DND-41 (cell line): Measurements from ENCODE around the gene IL15.

ENCODE experiments used
- ATAC-seq: fragments of 200-7000 bp; cut with Tn5 transposase; 3 replicates; pipeline ENCODE4 v1.9.1; 2021; ENCODE audit warnings: low read depth; ENCODE audit not compliant: insufficient read depth
- DNase-seq: peaks from one replicate; pipeline ENCODE4 v3.0.0-alpha.2; 2020
- H2AFZ ChIP-seq: 2 replicates; pipeline ENCODE4 v1.6.0; 2012; ENCODE audit warnings: low read depth, low read length
- H3K27ac ChIP-seq: 2 replicates; pipeline ENCODE4 v1.5.1; 2012; ENCODE audit warnings: low read length, inconsistent platforms
- H3K27me3 ChIP-seq: fragments of 200-600 bp; sonication (generic); 2 replicates; pipeline ENCODE4 v1.6.0; 2012; ENCODE audit warnings: low read length, mild to moderate bottlenecking, inconsistent platforms; ENCODE audit not compliant: insufficient read depth, poor library complexity
- H3K36me3 ChIP-seq: 2 replicates; pipeline ENCODE4 v1.5.1; 2012; ENCODE audit warnings: low read length, inconsistent platforms; ENCODE audit not compliant: insufficient read depth
- H3K4me1 ChIP-seq: 2 replicates; pipeline ENCODE4 v1.5.1; 2012; ENCODE audit warnings: mild to moderate bottlenecking, low read length; ENCODE audit not compliant: insufficient read depth
- H3K4me2 ChIP-seq: 2 replicates; pipeline ENCODE4 v1.6.0; 2012; ENCODE audit warnings: mild to moderate bottlenecking, moderate library complexity, low read length, inconsistent platforms; ENCODE audit not compliant: insufficient read depth
- H3K4me3 ChIP-seq, 2 experiments: fragments of 200-600 bp in 1 of 2; shearing (Covaris generic) in 1 of 2; 2 replicates each; pipeline ENCODE4 v1.5.1; 2012 to 2016; ENCODE audit warnings: inconsistent platforms in 2 of 2, low read length in 2 of 2, mild to moderate bottlenecking in 2 of 2, low read depth in 1 of 2, moderate library complexity in 1 of 2
- H3K79me2 ChIP-seq: 2 replicates; pipeline ENCODE4 v1.6.0; 2012; ENCODE audit warnings: low read length, inconsistent platforms; ENCODE audit not compliant: insufficient read depth
- H3K9ac ChIP-seq: 2 replicates; pipeline ENCODE4 v1.6.0; 2012; ENCODE audit warnings: low read depth, mild to moderate bottlenecking, inconsistent platforms, low read length, moderate library complexity
- H3K9me3 ChIP-seq: 2 replicates; pipeline ENCODE4 v1.5.1; 2012; ENCODE audit warnings: low read length, moderate library complexity, mild to moderate bottlenecking, inconsistent platforms; ENCODE audit not compliant: insufficient read depth, severe bottlenecking
- H4K20me1 ChIP-seq: 2 replicates; pipeline ENCODE4 v1.6.0; 2012; ENCODE audit warnings: low read length; ENCODE audit not compliant: insufficient read depth
- EZH2 ChIP-seq: IDR thresholded peaks from 3 replicates; pipeline ENCODE4 v1.6.1; 2012; ENCODE audit warnings: borderline replicate concordance, low read depth, mild to moderate bottlenecking, moderate library complexity, low read length, inconsistent platforms; ENCODE audit not compliant: severe bottlenecking
- TF ChIP-seq, protein P1 (sequence below): IDR thresholded peaks from 2 replicates; pipeline ENCODE4 v1.5.1; 2012; ENCODE audit warnings: borderline replicate concordance, low read length, moderate library complexity, mild to moderate bottlenecking; ENCODE audit not compliant: poor library complexity, severe bottlenecking; ENCODE audit errors: extremely low read depth

IL15 gene

GRCh38 chr4:141719585-141719984 is 83.2 kb downstream of the IL15 start:
- H4K20me1 ChIP-seq, result no peaks in the 10 kb centered on the region
- no peak overlapping the region for H3K4me2 ChIP-seq

GRCh38 chr4:141721174-141721573 is 84.8 kb downstream of the IL15 start:
- no peak for DNase-seq
- Histone ChIP-seq H3K4me3 (no peak overlapping the region), H3K9ac (no peak overlapping the region), H3K27ac (no peak overlapping the region), H4K20me1 (no peaks in the 10 kb centered on the region), H3K36me3 (no peaks in the 10 kb centered on the region), H3K79me2 (no peaks in the 10 kb centered on the region), H3K9me3 (no peaks in the 10 kb centered on the region), H3K4me1 (no peaks in the 10 kb centered on the region), H3K4me2 (no peak overlapping the region), H2AFZ (no peak overlapping the region), H3K27me3 (no peaks in the 10 kb centered on the region)
- no peak for TF ChIP-seq EZH2
- TF ChIP-seq, protein P1, sequence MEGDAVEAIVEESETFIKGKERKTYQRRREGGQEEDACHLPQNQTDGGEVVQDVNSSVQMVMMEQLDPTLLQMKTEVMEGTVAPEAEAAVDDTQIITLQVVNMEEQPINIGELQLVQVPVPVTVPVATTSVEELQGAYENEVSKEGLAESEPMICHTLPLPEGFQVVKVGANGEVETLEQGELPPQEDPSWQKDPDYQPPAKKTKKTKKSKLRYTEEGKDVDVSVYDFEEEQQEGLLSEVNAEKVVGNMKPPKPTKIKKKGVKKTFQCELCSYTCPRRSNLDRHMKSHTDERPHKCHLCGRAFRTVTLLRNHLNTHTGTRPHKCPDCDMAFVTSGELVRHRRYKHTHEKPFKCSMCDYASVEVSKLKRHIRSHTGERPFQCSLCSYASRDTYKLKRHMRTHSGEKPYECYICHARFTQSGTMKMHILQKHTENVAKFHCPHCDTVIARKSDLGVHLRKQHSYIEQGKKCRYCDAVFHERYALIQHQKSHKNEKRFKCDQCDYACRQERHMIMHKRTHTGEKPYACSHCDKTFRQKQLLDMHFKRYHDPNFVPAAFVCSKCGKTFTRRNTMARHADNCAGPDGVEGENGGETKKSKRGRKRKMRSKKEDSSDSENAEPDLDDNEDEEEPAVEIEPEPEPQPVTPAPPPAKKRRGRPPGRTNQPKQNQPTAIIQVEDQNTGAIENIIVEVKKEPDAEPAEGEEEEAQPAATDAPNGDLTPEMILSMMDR, result no peak
- no peak for ATAC-seq

More at GRCh38 chr4:141719585-141719984, 83.2 kb downstream of the IL15 start:
- Histone ChIP-seq H3K27me3 (no peaks in the 10 kb centered on the region), H3K27ac (no peak overlapping the region), H3K9me3 (no peaks in the 10 kb centered on the region), H3K9ac (no peak overlapping the region), H3K4me1 (no peaks in the 10 kb centered on the region), H3K79me2 (no peaks in the 10 kb centered on the region), H3K4me3 (no peak overlapping the region), H3K36me3 (no peaks in the 10 kb centered on the region), H2AFZ (no peak overlapping the region)
- ATAC-seq (no peak), DNase-seq (no peak)
- TF ChIP-seq, protein P1, result no peak
- no peak for TF ChIP-seq EZH2

DNA sequence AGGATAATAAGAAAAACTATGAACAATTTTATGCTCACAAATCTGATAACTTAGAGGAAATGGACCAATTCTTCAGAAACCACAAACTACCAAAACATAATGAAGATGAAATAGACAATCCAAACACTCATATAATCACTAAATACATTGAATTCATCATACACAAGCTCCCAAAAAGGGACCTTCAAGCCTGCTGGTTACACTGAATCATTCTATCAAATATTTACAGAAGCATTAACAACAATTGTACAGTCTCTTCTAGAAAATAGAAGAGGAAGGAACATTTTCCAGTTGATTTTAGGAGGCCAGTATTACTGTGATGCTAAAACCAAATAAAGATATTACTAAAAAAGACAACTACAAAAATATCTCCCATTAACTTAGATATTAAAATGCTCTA is 88.3 kb downstream of the IL15 start:
- Histone ChIP-seq H3K27me3 (no peaks in the 10 kb centered on the region), H3K9me3 (no peaks in the 10 kb centered on the region), H3K4me2 (no peak overlapping the region), H3K9ac (no peak overlapping the region), H3K4me3 (no peak overlapping the region), H3K79me2 (no peaks in the 10 kb centered on the region), H3K4me1 (no peaks in the 10 kb centered on the region), H2AFZ (no peak overlapping the region), H3K36me3 (no peaks in the 10 kb centered on the region), H4K20me1 (no peaks in the 10 kb centered on the region), H3K27ac (no peak overlapping the region)
- ATAC-seq (no peak), DNase-seq (no peak)
- no peak for TF ChIP-seq EZH2
- TF ChIP-seq, protein P1, result no peak

DNA sequence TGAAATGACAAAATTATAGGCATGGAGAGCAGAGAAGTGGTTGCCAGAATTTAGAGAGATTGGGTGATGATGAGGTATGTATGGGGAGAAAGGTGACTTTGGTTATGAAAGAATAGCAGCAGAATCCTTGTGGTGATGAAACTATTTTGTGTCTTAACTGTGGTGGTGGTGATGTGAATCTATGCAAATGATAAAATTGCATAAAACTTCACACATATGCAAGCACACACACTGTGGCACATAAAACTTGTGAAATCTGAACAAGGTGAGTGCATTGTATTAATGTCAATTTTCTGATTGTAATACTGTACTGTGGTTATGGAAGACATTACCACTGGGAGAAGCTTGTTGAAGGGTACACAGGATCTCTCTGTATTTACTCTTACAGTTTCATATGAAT is 91.0 kb downstream of the IL15 start:
- ATAC-seq (no peak), DNase-seq (no peak)
- Histone ChIP-seq H3K79me2 (no peaks in the 10 kb centered on the region), H3K27me3 (no peaks in the 10 kb centered on the region), H3K27ac (no peak overlapping the region), H3K4me1 (no peaks in the 10 kb centered on the region), H2AFZ (no peak overlapping the region), H3K36me3 (no peaks in the 10 kb centered on the region), H3K9ac (no peak overlapping the region), H3K4me3 (no peak overlapping the region), H3K9me3 (no peaks in the 10 kb centered on the region), H4K20me1 (no peaks in the 10 kb centered on the region), H3K4me2 (no peak overlapping the region)
- TF ChIP-seq, protein P1, result no peak
- TF ChIP-seq EZH2, result no peak
